Common myeloid progenitor, CD34-positive (primary cell): Measurements from ENCODE around the gene ZP1.

Source experiments
- CTCF ChIA-PET: fragments of 350-600 bp; sonication (Branson Sonifier 250); formaldehyde crosslinking; loops from one replicate; lab custom pipeline; 2021; ENCODE audit warnings: antibody characterized with exemption; lab: Charles Lee
- POLR2A ChIA-PET: fragments of 350-600 bp; sonication (Branson Sonifier 250); formaldehyde crosslinking; loops from one replicate; lab custom pipeline; 2021; ENCODE audit warnings: antibody characterized with exemption; lab: Charles Lee
- DNase-seq, 3 donors: peaks; one replicate each; pipeline versions ENCODE4 v3.0.0 to v3.0.0-alpha.2; 2013
- H3K27ac ChIP-seq, 2 experiments: 1 replicate in 1 of 2; 2 replicates in 1 of 2; pipeline ENCODE4 v1.7.0; 2013; ENCODE audit warnings: inconsistent platforms in 2 of 2, low read length in 2 of 2, mild to moderate bottlenecking in 2 of 2, low read depth in 1 of 2, moderate library complexity in 1 of 2; ENCODE audit not compliant: severe bottlenecking in 2 of 2, insufficient read depth in 1 of 2, poor library complexity in 1 of 2
- H3K27me3 ChIP-seq, 5 experiments: replicated peaks in 2 of 5; 1 replicate in 3 of 5; 2 replicates in 2 of 5; pipeline versions ENCODE4 v1.6.1 to v1.7.0; 2013; ENCODE audit warnings: low read length in 4 of 5, mild to moderate bottlenecking in 2 of 5, moderate library complexity in 2 of 5, inconsistent platforms in 1 of 5; ENCODE audit not compliant: insufficient read depth in 5 of 5, control insufficient read depth in 4 of 5
- H3K36me3 ChIP-seq, 4 experiments: 1 replicate in 2 of 4; 2 replicates in 2 of 4; pipeline versions ENCODE4 v1.6.1 to v1.7.0; 2013; ENCODE audit warnings: low read length in 3 of 4, control low read depth in 1 of 4, mild to moderate bottlenecking in 1 of 4; ENCODE audit not compliant: control insufficient read depth in 4 of 4, insufficient read depth in 4 of 4
- H3K4me1 ChIP-seq, 4 experiments: 1 replicate in 3 of 4; 2 replicates in 1 of 4; pipeline versions ENCODE4 v1.6.1 to v1.7.1; 2013; ENCODE audit warnings: low read length in 3 of 4, mild to moderate bottlenecking in 3 of 4, control low read depth in 1 of 4, inconsistent platforms in 1 of 4, moderate library complexity in 1 of 4; ENCODE audit not compliant: control insufficient read depth in 4 of 4, insufficient read depth in 4 of 4; ENCODE audit errors: control extremely low read depth in 1 of 4
- H3K4me3 ChIP-seq, 7 experiments: 1 replicate in 4 of 7; 2 replicates in 3 of 7; pipeline versions ENCODE4 v1.5.1 to v1.7.0; 2013; ENCODE audit warnings: mild to moderate bottlenecking in 7 of 7, low read length in 6 of 7, moderate library complexity in 6 of 7, inconsistent platforms in 2 of 7, low read depth in 2 of 7, control low read depth in 1 of 7; ENCODE audit not compliant: insufficient read depth in 4 of 7, control insufficient read depth in 1 of 7; ENCODE audit errors: extremely low read depth in 1 of 7
- H3K9me3 ChIP-seq, 5 experiments: 1 replicate in 4 of 5; 2 replicates in 1 of 5; pipeline versions ENCODE4 v1.6.1 to v1.7.1; 2013; ENCODE audit warnings: low read length in 4 of 5, mild to moderate bottlenecking in 2 of 5, inconsistent platforms in 1 of 5, low read depth in 1 of 5, moderate library complexity in 1 of 5; ENCODE audit not compliant: control insufficient read depth in 4 of 5, insufficient read depth in 2 of 5; ENCODE audit errors: control extremely low read depth in 1 of 5
- WGBS: methylation state at CpG from one replicate; pipeline ENCODE4 v1.1.5; 2013; ENCODE audit not compliant: insufficient coverage; 5-methylcytosine and 5-hydroxymethylcytosine counted together

The ZP1 gene

GRCh38 chr11:60868682-60869450 is 1.5 kb downstream of the ZP1 start:
- H3K27ac ChIP-seq, result no peak overlapping the region
- no peaks in the 10 kb centered on the region for H3K27me3 ChIP-seq
- no peak for DNase-seq
- no peaks in the 10 kb centered on the region for H3K36me3 ChIP-seq
- 97% methylated on average over 4 of the region's 10 CpGs for WGBS
- no peak overlapping the region for H3K4me3 ChIP-seq
- peaks cover 1 to 26% (median 19%) of the 10 kb centered on the region in 4 experiments for H3K4me1 ChIP-seq
- ChIA-PET CTCF (interaction anchor here (0.7 to 15.9 kb wide), 7 partner anchors 12 to 48 kb away, joined by 3 to 128 read pairs (median 3); no protein-coding TSS in a partner anchor), POLR2A (no interaction called here)
- no peaks in the 10 kb centered on the region for H3K9me3 ChIP-seq

DNA sequence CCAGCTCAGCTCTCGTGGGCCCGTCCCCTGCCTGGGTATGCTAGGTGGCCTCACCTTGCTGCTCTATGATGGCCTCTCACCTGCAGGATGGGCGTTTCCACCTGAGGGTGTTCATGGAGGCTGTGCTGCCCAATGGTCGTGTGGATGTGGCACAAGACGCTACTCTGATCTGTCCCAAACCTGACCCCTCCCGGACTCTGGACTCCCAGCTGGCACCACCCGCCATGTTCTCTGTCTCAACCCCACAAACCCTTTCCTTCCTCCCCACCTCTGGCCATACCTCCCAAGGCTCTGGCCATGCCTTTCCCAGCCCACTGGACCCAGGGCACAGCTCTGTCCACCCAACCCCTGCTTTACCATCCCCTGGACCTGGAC is 2.1 kb downstream of the ZP1 start:
- no peak overlapping the region for H3K4me3 ChIP-seq
- no peaks in the 10 kb centered on the region for H3K9me3 ChIP-seq
- 99% methylated on average over 7 of the region's 7 CpGs for WGBS
- H3K36me3 ChIP-seq, result no peaks in the 10 kb centered on the region
- CTCF ChIA-PET, result interaction anchor here (1.0 to 15.9 kb wide), 7 partner anchors 9 to 48 kb away, joined by 3 to 128 read pairs (median 3); no protein-coding TSS in a partner anchor
- POLR2A ChIA-PET, result no interaction called here
- DNase-seq, result no peak
- no peaks in the 10 kb centered on the region for H3K27me3 ChIP-seq
- no peak overlapping the region for H3K27ac ChIP-seq
- peaks cover 1 to 23% (median 18%) of the 10 kb centered on the region in 4 experiments for H3K4me1 ChIP-seq

DNA sequence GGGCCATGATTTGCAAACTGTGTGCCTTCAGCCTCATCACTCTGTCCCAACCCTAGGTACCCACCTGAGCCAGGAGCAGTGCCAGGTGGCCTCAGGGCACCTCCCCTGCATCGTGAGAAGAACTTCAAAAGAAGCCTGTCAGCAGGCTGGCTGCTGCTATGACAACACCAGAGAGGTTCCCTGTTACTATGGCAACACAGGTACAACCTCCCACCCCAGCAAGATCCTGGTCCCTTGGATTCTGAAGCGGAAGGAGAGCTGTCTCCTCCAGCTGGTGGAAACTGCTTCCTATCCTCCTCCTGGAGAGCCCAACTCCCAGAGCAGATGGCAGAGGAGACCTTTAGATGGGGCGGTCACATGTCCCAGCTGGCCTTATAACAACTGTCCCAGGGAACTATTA is 2.9 kb downstream of the ZP1 start:
- CTCF ChIA-PET, result interaction anchor here (1.2 to 15.9 kb wide), 8 partner anchors 10 to 95 kb away, joined by 3 to 128 read pairs (median 9); no protein-coding TSS in a partner anchor
- WGBS, result 91% methylated on average over 2 of the region's 3 CpGs
- POLR2A ChIA-PET, result interaction anchor here (0.9 kb wide), 1 partner anchor 16 kb away, joined by 3 read pairs; no protein-coding TSS in a partner anchor

DNA sequence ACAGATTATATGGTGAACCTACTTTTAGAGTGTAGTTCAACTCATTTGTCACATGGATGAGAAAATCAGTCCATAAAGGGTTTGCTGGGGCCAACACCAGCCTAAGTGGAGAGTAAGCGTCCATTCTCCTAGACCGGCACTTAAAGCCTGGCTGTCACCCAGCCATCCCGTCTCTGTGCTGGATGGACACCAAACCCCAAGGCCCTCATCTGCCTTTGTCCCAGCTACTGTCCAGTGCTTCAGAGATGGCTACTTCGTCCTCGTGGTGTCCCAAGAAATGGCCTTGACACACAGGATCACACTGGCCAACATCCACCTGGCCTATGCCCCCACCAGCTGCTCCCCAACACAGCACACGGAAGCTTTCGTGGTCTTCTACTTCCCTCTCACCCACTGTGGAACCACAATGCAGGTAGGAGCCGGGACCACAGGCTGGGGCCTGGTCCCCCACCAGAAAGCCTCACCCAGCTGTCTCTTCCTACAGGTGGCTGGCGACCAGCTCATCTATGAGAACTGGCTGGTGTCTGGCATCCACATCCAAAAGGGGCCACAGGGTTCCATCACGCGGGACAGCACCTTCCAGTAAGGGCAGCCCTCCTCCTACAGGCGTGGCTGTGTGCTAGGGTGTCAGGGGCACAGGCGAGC is 3.5 kb downstream of the ZP1 start:
- H3K4me1 ChIP-seq, result peaks cover 1 to 21% (median 14%) of the 10 kb centered on the region in 4 experiments
- 80% methylated on average over 11 of the region's 13 CpGs for WGBS
- no peak overlapping the region for H3K4me3 ChIP-seq
- peaks cover 0 to 8% (median 2%) of the 10 kb centered on the region in 4 experiments for H3K36me3 ChIP-seq
- no peak for DNase-seq
- H3K9me3 ChIP-seq, result no peaks in the 10 kb centered on the region
- ChIA-PET CTCF (interaction anchor here (1.3 to 15.9 kb wide), 8 partner anchors 10 to 96 kb away, joined by 3 to 128 read pairs (median 9); no protein-coding TSS in a partner anchor), POLR2A (interaction anchor here (0.9 kb wide), 1 partner anchor 17 kb away, joined by 3 read pairs; no protein-coding TSS in a partner anchor)
- no peak overlapping the region for H3K27ac ChIP-seq
- H3K27me3 ChIP-seq, result no peaks in the 10 kb centered on the region

More for the DNA sequence above, 2.9 kb downstream of the ZP1 start:
- Histone ChIP-seq H3K36me3 (peaks cover 0 to 7% (median 2%) of the 10 kb centered on the region in 4 experiments), H3K4me3 (no peak overlapping the region), H3K27ac (no peak overlapping the region), H3K9me3 (no peaks in the 10 kb centered on the region), H3K27me3 (no peaks in the 10 kb centered on the region), H3K4me1 (peaks cover 1 to 21% (median 14%) of the 10 kb centered on the region in 4 experiments)
- DNase-seq, result no peak

- H3K36me3 ChIP-seq, result peaks cover 0 to 8% (median 2%) of the 10 kb centered on the region in 4 experiments
- H3K4me1 ChIP-seq, result peaks cover 1 to 21% (median 14%) of the 10 kb centered on the region in 4 experiments
- no peaks in the 10 kb centered on the region for H3K9me3 ChIP-seq
- peak in 2 of 3 donors; percentile 66 to 72 for DNase-seq
- WGBS, result 77% methylated on average over 6 of the region's 7 CpGs
- CTCF ChIA-PET, result interaction anchor here (0.9 to 15.9 kb wide), 7 partner anchors 16 to 96 kb away, joined by 3 to 128 read pairs (median 8); no protein-coding TSS in a partner anchor
- H3K4me3 ChIP-seq, result no peak overlapping the region
- no peak overlapping the region for H3K27ac ChIP-seq
- no peaks in the 10 kb centered on the region for H3K27me3 ChIP-seq
- POLR2A ChIA-PET, result no interaction called here
Measured at GRCh38 chr11:60871378-60872061, 4.2 kb downstream of the ZP1 start.

DNA sequence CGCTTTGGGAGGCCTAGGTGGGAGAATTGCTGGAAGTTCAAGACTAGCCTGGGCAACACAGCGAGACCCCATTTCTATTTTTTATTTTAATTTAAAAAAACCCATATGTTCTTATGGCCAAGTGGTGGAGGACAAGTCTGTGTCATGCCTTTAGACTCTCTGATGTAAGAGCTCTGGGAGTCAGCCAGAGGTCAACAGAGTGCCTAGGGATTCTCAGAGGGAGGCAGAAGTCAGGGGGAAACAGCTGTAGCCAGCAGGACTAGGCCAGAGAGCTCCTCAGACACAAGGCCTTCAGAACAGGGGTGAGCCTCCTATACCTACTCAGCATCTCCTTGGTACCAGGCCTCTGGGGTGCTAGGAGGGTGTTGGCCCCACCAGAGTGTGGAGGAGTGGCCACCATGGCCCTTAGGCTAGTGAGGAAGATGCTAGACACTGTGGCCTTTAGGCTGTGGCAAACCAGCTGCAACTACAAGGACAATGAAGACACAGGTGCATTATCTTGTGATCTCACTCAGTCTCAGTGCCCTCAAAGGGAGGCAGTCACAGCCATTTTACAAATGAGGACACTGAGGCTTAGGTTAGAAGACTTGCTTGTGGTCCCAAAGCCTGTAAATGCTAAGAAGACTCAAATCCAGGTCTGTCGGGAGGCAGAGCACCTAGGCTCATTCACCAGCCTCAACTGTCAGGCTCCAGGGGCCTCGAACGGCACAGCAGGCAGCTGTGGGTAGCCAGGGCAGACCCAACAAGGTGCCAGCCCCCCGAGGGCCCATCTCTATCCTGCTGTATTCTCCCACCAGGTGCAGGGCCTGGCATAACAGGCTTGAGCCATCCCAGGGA is 5.0 kb downstream of the ZP1 start:
- H3K27me3 ChIP-seq, result no peaks in the 10 kb centered on the region
- POLR2A ChIA-PET, result no interaction called here
- DNase-seq, result no peak
- H3K4me1 ChIP-seq, result peaks cover 1 to 21% (median 14%) of the 10 kb centered on the region in 4 experiments
- 98% methylated on average over 4 of the region's 6 CpGs for WGBS
- H3K27ac ChIP-seq, result no peak overlapping the region
- CTCF ChIA-PET, result interaction anchor here (0.9 to 15.9 kb wide), 7 partner anchors 15 to 37 kb away, joined by 3 to 128 read pairs (median 8); no protein-coding TSS in a partner anchor
- no peak overlapping the region for H3K4me3 ChIP-seq
- no peaks in the 10 kb centered on the region for H3K9me3 ChIP-seq
- peaks cover 0 to 8% (median 2%) of the 10 kb centered on the region in 4 experiments for H3K36me3 ChIP-seq
